GM23338 (cell line): ENCODE results near the gene PVR. TPM values are rescaled to one million over a fixed set of nuclear protein-coding genes. Genes with fewer than 3 reads are reported as not detected.

ENCODE experiments used
- ATAC-seq: fragments of 200-7000 bp; cut with Tn5 transposase; 3 replicates; pipeline ENCODE4 v1.9.1; 2020
- DNase-seq: peaks from one replicate; pipeline ENCODE4 v3.0.0-alpha.2; 2015; ENCODE audit warnings: low spot score
- H2AFZ ChIP-seq: fragments of 200-600 bp; sonication (generic); 2 replicates; pipeline ENCODE4 v1.8.0; 2016; ENCODE audit warnings: antibody characterized with exemption, mild to moderate bottlenecking, moderate library complexity
- H3F3A ChIP-seq: fragments of 200-600 bp; sonication (generic); replicated peaks from 2 replicates; pipeline ENCODE4 v1.8.0; 2017; ENCODE audit warnings: antibody characterized with exemption, mixed run types, low read depth
- H3K27ac ChIP-seq: fragments of 200-600 bp; sonication (generic); 2 replicates; pipeline ENCODE4 v1.6.1; 2016; ENCODE audit warnings: low read depth
- H3K27me3 ChIP-seq: fragments of 200-600 bp; sonication (generic); 2 replicates; pipeline ENCODE4 v1.8.0; 2016; ENCODE audit warnings: mild to moderate bottlenecking, mixed run types, moderate library complexity; ENCODE audit not compliant: insufficient read depth
- H3K36me3 ChIP-seq: fragments of 200-600 bp; sonication (generic); 2 replicates; pipeline ENCODE4 v1.8.0; 2016; ENCODE audit warnings: mild to moderate bottlenecking; ENCODE audit not compliant: insufficient read depth
- H3K4me1 ChIP-seq: fragments of 200-600 bp; sonication (generic); 2 replicates; pipeline ENCODE4 v1.8.0; 2016; ENCODE audit warnings: mild to moderate bottlenecking, moderate library complexity; ENCODE audit not compliant: insufficient read depth
- H3K4me2 ChIP-seq: fragments of 200-600 bp; sonication (generic); 2 replicates; pipeline ENCODE4 v1.7.1; 2017; ENCODE audit warnings: mixed run types
- H3K4me3 ChIP-seq: fragments of 200-600 bp; sonication (generic); 2 replicates; pipeline ENCODE4 v1.6.1; 2016; ENCODE audit warnings: mixed run types
- H3K79me2 ChIP-seq: fragments of 200-600 bp; sonication (generic); replicated peaks from 2 replicates; pipeline ENCODE4 v1.8.0; 2017; ENCODE audit warnings: mild to moderate bottlenecking; ENCODE audit not compliant: insufficient read depth
- H3K9me2 ChIP-seq: fragments of 200-600 bp; sonication (generic); 2 replicates; pipeline ENCODE4 v1.8.0; 2017; ENCODE audit not compliant: insufficient read depth
- H4K20me1 ChIP-seq: fragments of 200-600 bp; sonication (generic); replicated peaks from 2 replicates; pipeline ENCODE4 v1.8.0; 2017; ENCODE audit warnings: mild to moderate bottlenecking; ENCODE audit not compliant: insufficient read depth
- H3K27ac Mint-ChIP-seq: 2 replicates; pipeline ENCODE4 v1.8.0; 2020; ENCODE audit warnings: inconsistent platforms, mild to moderate bottlenecking, moderate library complexity, mixed read lengths
- H3K27me3 Mint-ChIP-seq: 3 replicates; pipeline ENCODE4 v1.8.0; 2022; ENCODE audit warnings: low read depth, mild to moderate bottlenecking, moderate library complexity, mixed read lengths, inconsistent platforms; ENCODE audit not compliant: insufficient read depth, poor library complexity
- H3K36me3 Mint-ChIP-seq: 3 replicates; pipeline ENCODE4 v1.8.0; 2021; ENCODE audit warnings: low read depth, mild to moderate bottlenecking, inconsistent platforms, moderate library complexity, mixed read lengths
- H3K4me1 Mint-ChIP-seq: 3 replicates; pipeline ENCODE4 v1.8.0; 2020; ENCODE audit warnings: mild to moderate bottlenecking, inconsistent platforms, mixed read lengths
- H3K4me3 Mint-ChIP-seq: 3 replicates; pipeline ENCODE4 v1.8.0; 2021; ENCODE audit warnings: moderate library complexity, mild to moderate bottlenecking, inconsistent platforms, mixed read lengths
- H3K9me3 Mint-ChIP-seq: 3 replicates; pipeline ENCODE4 v1.8.0; 2020; ENCODE audit warnings: moderate library complexity, mild to moderate bottlenecking, inconsistent platforms, mixed read lengths
- CREB1 ChIP-seq: fragments of 250-450 bp; sonication (Bioruptor Pico); IDR thresholded peaks from 2 replicates; pipeline ENCODE4 v1.5.0; 2020; ENCODE audit warnings: low read depth, mild to moderate bottlenecking, moderate library complexity
- CTCF ChIP-seq, 2 experiments: fragments of 200-600 bp in 1 of 2; sonication (generic) in 1 of 2; conservative IDR thresholded peaks; 2 replicates each; pipeline versions ENCODE4 v1.5.1 to v1.6.1; 2016 to 2017; ENCODE audit warnings: antibody characterized with exemption in 2 of 2, low read depth in 2 of 2, mild to moderate bottlenecking in 2 of 2, moderate library complexity in 1 of 2
- ETS1 ChIP-seq: IDR thresholded peaks from 2 replicates; pipeline ENCODE4 v1.6.1; 2016; ENCODE audit warnings: antibody characterized with exemption
- EZH2 ChIP-seq: fragments of 200-600 bp; sonication (generic); IDR thresholded peaks from one replicate; pipeline ENCODE4 v1.8.0; 2017; ENCODE audit warnings: antibody characterized with exemption, mild to moderate bottlenecking, low read depth; ENCODE audit not compliant: unreplicated experiment
- EZH2phosphoT487 ChIP-seq: fragments of 200-600 bp; sonication (generic); IDR thresholded peaks from one replicate; pipeline ENCODE4 v1.8.1; 2018; ENCODE audit warnings: antibody characterized with exemption; ENCODE audit not compliant: unreplicated experiment
- JUNB ChIP-seq: IDR thresholded peaks from one replicate; pipeline ENCODE4 v1.6.1; 2016; ENCODE audit warnings: antibody characterized with exemption; ENCODE audit not compliant: unreplicated experiment
- NANOG ChIP-seq: IDR thresholded peaks from 2 replicates; pipeline ENCODE4 v1.6.1; 2016; ENCODE audit warnings: antibody characterized with exemption, borderline replicate concordance
- POLR2AphosphoS5 ChIP-seq: IDR thresholded peaks from 2 replicates; pipeline ENCODE4 v1.6.1; 2016; ENCODE audit warnings: antibody characterized with exemption, low read depth
- STAT1 ChIP-seq: IDR thresholded peaks from one replicate; pipeline ENCODE4 v1.6.1; 2016; ENCODE audit warnings: antibody characterized with exemption; ENCODE audit not compliant: unreplicated experiment
- ZNF114 ChIP-seq: fragments of 250-450 bp; sonication (Bioruptor Pico); IDR thresholded peaks from 2 replicates; pipeline ENCODE4 v1.5.0; 2020; ENCODE audit warnings: mild to moderate bottlenecking, moderate library complexity
- ZNF331 ChIP-seq: fragments of 250-450 bp; sonication (Bioruptor Pico); IDR thresholded peaks from 2 replicates; pipeline ENCODE4 v1.5.0; 2020; ENCODE audit warnings: low read depth, mild to moderate bottlenecking, moderate library complexity
- ZNF462 ChIP-seq: fragments of 250-450 bp; sonication (Bioruptor Pico); IDR thresholded peaks from 2 replicates; pipeline ENCODE4 v1.5.0; 2020; ENCODE audit warnings: mild to moderate bottlenecking, moderate library complexity
- polyA plus RNA-seq: library from polyadenylated mRNA; unstranded; fragments of >200 nt; fragmentation: Nextera tagmentation; extraction: Ambion mirVana; gene quantifications from 2 replicates; pipeline ENCODE4 v1.2.1, GENCODE V29; 2016
- total RNA-seq: library from RNA; depleted of rRNA; stranded (reverse); fragments of >200 nt; shearing (Covaris generic); gene quantifications from 2 replicates; pipeline ENCODE4 v1.2.3, GENCODE V29; 2014

Gene PVR
- total and polyA plus RNA-seq, 2 experiments from 2014 or later, result 4.8 to 19.0 TPM

GRCh38 chr19:44604241-44604640 lies 39.5 kb upstream of the PVR start (continued):
- TF ChIP-seq ZNF462 (CRISPR knock-in tag) (no peak), NANOG (no peak), POLR2AphosphoS5 (no peak), ZNF114 (CRISPR knock-in tag) (no peak), ETS1 (no peak), EZH2phosphoT487 (no peak), EZH2 (no peak), STAT1 (no peak), CREB1 (CRISPR knock-in tag) (no peak), JUNB (no peak)

- no peak for ATAC-seq
- TF ChIP-seq CTCF (conservative IDR thresholded peaks at IDR 0.05; ENCODE audit: low read depth in 2 of 2), result no peak
- no peak for TF ChIP-seq JUNB
- no peak for TF ChIP-seq ZNF331 (CRISPR knock-in tag)
- no peak for TF ChIP-seq ETS1
- TF ChIP-seq EZH2phosphoT487, result no peak
These were observed 38.2 kb upstream of the PVR start for GRCh38 chr19:44605547-44605946.

More at GRCh38 chr19:44605547-44605946, 38.2 kb upstream of the PVR start:
- H3K27me3 ChIP-seq, result no peaks in the 10 kb centered on the region
- no peaks in the 10 kb centered on the region for H3K9me2 ChIP-seq
- H3K4me3 ChIP-seq, result no peak overlapping the region
- no peaks in the 10 kb centered on the region; the same call in 1 of the 3 replicates for H3K9me3 Mint-ChIP-seq
- H3K4me1 Mint-ChIP-seq, result peaks cover 34% of the 10 kb centered on the region
- no peaks in the 10 kb centered on the region for H3K36me3 ChIP-seq
- no peak overlapping the region for H3K27ac Mint-ChIP-seq
- H3K4me2 ChIP-seq, result no peak overlapping the region
- H3F3A ChIP-seq, result no peaks in the 10 kb centered on the region
- H3K79me2 ChIP-seq, result no peaks in the 10 kb centered on the region
- peaks cover 41% of the 10 kb centered on the region for H3K4me1 ChIP-seq
- no peak overlapping the region for H3K27ac ChIP-seq
- no peaks in the 10 kb centered on the region; the same call in 2 of the 3 replicates for H3K36me3 Mint-ChIP-seq
- no peaks in the 10 kb centered on the region for H4K20me1 ChIP-seq
- peaks cover 3% of the 10 kb centered on the region for H3K27me3 Mint-ChIP-seq
- no peak for DNase-seq
- H3K4me3 Mint-ChIP-seq, result no peak overlapping the region
- no peak overlapping the region for H2AFZ ChIP-seq
